Hindlimb muscle (tissue), 1 donor: ENCODE data around the gene ARPC5L. TPM values are rescaled to one million over a fixed set of nuclear protein-coding genes. Genes with fewer than 3 reads are reported as not detected.

Experiments used
- DNase-seq: peaks from one replicate; pipeline ENCODE4 v3.0.0-alpha.2; 2013
- polyA plus RNA-seq: library from polyadenylated mRNA; unstranded; fragments of 120-200 nt; gene quantifications from one replicate; pipeline ENCODE4 v1.2.1, GENCODE V29; 2013; ENCODE audit not compliant: insufficient read length

ARPC5L gene
- polyA plus RNA-seq, 1 donor = 28.2 TPM

- peak; percentile 88 for DNase-seq
These were observed 6.9 kb downstream of the ARPC5L start for GRCh38 chr9:124868511-124869465.

- DNase-seq = no peak
These were observed 7.6 kb downstream of the ARPC5L start for GRCh38 chr9:124869466-124869985.

- no peak for DNase-seq
These were observed 8.1 kb downstream of the ARPC5L start for GRCh38 chr9:124869986-124870560.

DNA sequence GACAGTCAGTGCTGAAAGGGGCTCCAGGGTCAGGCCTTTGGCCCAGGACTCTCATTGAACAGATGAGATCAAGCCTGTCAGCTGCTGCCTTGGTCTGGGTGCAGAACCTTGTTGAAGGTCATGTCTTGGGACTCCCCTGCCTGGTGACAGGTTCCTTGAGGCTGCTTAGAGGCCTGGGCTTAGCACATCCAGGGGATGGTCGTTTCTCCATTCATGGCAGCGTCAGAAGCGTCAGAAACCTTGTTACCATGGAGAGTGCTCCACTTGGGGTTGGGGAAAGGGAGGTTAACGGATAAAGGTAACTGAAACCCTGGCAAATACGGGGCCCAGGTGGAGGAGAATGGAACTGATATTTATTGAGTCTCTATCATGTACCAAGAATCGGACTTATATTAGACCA lies 8.8 kb downstream of the ARPC5L start:
- no peak for DNase-seq

DNA sequence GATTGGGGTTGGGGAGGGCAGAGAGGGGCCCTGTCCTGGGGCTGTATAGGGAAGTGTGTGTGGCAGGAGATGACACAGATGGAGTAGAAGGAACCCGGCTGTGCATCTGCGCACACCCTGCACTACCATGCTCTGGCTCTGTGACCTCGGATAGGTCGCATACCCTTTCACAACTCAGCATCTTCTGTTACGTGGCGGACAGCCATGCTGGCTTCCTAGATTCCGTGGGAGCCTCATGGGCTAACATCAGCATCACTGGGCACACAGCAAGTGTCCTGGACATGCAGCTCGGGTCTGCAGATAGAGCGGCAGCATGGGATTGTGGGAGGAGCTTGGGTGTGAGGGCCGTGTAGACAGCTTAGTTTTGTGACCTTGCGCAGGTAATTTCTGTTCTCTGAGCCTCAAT lies 9.2 kb downstream of the ARPC5L start:
- no peak for DNase-seq

DNA sequence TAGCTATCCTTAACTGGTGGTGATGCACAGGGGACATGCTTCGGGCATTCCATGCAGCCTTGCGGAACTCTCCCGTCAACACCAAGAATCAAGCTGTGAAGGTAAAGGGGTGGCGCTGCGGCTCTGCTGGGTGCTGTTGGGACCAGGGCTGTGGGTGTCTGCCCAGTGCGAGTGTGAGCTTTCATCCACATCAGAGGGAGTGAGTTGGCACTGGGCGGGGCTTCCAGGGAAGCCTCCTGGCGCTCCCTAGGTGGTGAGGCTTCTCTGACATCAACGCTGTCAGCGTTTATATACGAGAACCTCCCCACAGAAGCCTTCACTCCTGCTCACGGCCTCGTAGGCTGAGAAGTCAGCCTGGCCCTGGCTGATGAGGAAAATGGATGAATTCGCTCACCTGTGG lies 11.7 kb downstream of the ARPC5L start:
- DNase-seq = no peak

GRCh38 chr9:124875501-124875900 lies 13.6 kb downstream of the ARPC5L start:
- DNase-seq = no peak

DNA sequence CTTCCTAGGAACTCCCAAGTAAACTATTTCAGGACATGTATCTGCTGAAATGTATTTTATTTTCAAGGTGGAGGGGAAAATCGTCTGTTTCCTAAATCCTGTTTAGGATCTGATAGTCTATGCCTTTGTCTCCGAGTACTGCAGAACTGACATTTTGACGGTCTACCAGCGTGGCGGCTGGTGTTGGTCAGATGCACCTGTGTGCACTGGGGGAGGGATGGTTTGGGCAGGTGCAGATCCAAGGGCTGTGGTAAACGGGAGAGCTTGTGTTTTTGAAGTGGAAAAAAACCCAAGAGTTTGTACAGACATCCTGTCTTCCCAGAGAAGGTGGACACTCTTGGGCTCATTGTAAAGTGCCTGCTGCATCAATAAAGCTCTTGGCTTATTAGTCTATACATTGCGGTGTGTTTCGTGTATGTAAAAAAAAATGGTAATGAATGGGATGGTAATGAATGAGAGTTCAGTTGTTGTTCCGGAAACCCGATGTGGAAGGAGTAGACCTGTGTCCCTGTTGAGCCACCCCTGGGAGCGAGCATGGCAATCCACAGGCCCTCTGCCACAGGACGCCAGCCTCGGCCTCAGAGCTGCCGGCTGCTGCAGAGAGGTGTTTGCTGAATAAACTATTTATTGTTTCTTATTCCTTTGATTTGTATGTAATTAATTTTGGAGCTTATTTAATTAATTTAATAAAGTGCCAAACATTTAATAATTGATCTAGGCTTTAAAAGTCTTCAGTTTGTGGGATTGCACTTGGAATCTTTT lies 15.3 kb downstream of the ARPC5L start:
- DNase-seq = no peak

DNA sequence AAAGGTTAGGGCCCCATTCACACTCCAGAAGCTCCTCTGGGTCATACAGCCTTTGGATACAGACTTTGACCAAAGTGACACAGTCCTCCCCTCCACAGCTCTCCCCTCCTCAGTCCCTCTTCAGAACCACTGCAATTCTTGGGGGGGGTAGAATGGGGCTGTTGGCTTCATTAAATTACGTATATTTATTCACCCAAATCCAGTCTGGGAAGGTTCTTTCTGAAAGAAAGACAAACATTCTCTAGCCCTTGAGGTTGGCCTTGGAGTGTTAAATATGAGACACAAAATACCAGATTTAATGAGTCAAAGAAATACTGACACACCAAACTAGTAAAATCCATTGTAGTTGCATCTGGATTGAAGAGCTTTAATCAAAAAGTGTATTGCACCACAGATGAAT lies 16.1 kb downstream of the ARPC5L start:
- DNase-seq = no peak

GRCh38 chr9:124878518-124878917 lies 16.6 kb downstream of the ARPC5L start:
- DNase-seq = no peak

- DNase-seq = no peak
These were observed 17.3 kb downstream of the ARPC5L start for GRCh38 chr9:124879226-124879625.

DNA sequence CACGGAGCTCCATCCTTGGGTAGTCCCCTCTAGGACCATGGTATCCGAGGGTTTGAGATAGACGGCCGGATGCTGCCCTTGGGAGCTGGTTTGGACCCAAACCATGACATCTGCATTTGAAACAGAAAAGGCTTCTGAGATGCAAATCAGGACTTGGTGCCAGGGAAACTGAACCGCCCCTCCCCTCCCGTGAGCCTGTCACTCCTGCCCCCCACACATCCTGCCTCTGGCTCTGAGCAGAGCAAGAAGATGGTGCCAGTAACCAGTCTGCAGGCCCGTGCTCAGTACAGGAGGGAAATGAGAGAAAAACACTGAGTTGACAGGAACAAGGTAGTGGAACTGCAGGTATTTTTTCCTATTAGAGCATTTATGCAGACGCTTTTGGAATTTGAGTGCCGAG lies 18.6 kb downstream of the ARPC5L start:
- no peak for DNase-seq

DNA sequence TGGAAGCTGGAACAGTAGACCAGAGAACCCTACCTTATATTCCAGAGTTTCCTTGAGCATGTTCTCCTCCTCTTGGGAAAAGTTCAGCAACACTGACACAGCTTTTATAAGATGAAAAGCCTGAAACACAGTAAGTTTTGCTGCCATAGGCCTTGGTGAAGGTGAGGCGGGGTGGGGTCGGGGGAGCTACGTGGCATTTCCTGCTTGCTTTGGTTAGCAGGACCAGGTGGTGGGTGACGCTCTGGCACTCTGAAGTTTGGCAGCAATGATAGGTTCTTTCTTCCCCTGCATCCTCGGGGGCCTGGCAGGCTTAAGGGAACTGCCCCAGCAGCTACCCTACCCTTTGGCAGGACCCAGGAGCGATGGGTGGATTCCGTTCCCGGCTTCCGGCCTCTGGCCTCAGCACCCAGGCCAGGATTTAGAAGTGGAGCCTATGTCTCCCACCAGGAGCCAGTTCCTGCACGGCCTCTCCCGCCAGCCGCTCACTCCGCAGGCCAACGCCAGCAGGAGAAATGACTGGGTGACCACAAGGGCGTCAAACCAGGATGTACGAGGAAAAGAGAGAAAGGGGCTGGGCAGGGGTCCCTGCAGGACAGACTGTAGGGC lies 19.3 kb downstream of the ARPC5L start:
- DNase-seq = no peak

- DNase-seq = no peak
These were observed 20.3 kb downstream of the ARPC5L start for GRCh38 chr9:124882231-124882630.

DNA sequence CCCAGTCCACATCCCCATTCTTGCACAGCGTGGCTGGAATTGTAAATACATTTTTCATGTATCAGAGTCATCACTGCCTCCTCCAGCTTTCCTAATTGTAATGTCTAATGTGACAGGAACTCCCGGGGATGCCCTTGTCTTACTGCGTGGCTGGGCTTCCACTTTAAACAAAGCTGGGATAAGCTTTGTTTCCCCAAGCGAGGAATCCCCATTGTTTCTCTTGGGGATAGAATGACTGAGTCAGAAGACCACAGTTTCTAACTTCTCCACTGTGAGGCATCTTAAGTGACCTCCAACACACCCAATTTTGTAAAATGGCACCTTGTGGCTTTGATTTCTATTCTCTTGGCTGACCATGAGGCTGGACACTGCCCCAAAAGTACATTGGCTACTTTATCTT lies 22.4 kb downstream of the ARPC5L start:
- DNase-seq = no peak

DNA sequence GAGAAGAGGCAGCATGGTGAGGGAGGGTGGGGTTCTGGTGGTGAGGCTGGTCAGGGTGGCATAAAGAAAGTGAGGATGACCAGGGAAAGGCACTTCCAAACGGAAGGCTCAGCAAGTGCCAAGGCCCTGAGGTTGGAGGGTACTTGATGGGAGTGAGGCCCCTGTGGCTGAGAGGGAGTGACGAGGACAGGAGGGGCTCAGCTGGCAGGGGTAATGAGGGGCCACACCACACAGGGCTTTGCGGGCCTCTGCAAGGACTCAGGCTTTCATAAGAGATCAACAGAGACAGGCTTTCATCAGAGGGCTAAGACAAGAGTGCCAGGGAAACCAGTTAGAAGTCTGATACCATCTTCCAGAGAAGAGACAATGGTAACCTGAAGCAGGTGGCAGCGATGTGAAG lies 23.6 kb downstream of the ARPC5L start:
- no peak for DNase-seq

- DNase-seq = no peak
These were observed 24.5 kb downstream of the ARPC5L start for GRCh38 chr9:124886461-124886860.

- no peak for DNase-seq
These were observed 25.0 kb downstream of the ARPC5L start for GRCh38 chr9:124886866-124887492.

DNA sequence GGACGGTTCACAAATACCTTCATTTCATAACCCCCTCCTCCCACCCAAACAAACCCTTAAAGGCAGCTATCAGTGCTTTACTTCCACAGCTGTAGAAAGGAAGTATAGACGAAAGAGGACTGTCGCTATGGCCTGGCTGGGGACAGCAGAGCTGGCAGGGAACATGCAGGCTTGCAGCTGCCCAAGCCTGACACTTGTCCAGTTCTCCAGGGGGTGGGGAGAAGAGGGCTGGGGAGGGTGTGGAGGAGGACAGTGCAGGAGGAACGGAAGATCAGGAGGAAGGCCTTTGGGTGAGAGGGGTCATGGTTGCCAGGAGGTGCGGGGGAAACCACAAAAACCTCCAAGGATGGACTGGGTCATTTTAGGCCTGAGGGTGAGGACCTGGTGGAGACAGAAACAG lies 25.9 kb downstream of the ARPC5L start:
- no peak for DNase-seq

DNA sequence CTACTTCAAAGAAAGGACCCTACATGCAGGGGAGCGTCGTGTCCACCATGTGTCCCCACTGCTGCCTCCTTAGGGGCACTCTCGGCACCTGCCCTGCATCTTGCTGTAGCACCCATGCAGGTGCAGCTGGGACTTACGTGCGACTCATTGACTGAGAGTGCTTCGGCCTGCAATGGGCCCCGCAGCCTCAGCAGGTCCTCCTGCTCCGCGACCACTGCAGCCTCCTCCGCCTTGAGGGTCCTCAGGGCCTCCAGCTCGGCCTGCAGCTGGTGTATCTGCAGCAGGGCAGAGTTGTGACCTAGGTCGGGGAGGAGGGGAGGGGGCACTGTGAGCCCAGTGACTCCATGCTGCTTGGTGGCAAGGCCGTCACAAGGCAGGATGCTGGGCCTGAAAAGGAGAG lies 27.1 kb downstream of the ARPC5L start:
- DNase-seq = no peak

- no peak for DNase-seq
These were observed 28.2 kb downstream of the ARPC5L start for GRCh38 chr9:124890179-124890578.

- DNase-seq = no peak
These were observed 32.3 kb downstream of the ARPC5L start for GRCh38 chr9:124894035-124894740.
